VCaP (cell line): ENCODE measurements around the gene NEK7.

Source experiments
- H3K27ac ChIP-seq: fragments of 450-650 bp; 2 replicates; pipeline ENCODE4 v1.5.1; 2017
- CTCF ChIP-seq: fragments of 450-650 bp; conservative IDR thresholded peaks from 2 replicates; pipeline ENCODE4 v1.5.1; 2017; ENCODE audit warnings: mild to moderate bottlenecking, moderate library complexity

Gene NEK7

DNA sequence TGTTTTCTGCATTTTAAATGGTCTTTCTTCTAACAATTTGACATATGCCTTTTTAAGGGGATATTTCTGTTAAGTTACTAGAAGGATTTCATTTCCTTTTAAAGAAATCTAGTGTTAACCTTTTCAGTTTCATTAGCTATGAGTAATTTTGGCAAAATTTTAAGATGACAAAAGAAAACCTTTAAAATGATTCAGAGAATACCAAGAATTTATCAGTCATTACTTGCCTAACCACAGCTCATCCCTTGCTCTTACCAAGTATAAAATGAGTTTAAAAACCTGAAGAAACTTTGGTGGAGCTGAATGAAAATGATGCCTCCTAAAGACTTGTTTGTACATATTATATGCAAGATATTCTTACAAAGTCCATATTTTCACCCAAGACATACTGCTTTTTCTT, 101.7 kb downstream of the NEK7 start:
- TF ChIP-seq CTCF, result no peak
- H3K27ac ChIP-seq, result no peak overlapping the region

GRCh38 chr1:198259333-198260074, 102.7 kb downstream of the NEK7 start:
- H3K27ac ChIP-seq, result no peak overlapping the region
- TF ChIP-seq CTCF, result no peak

GRCh38 chr1:198261886-198262285, 105.1 kb downstream of the NEK7 start:
- no peak overlapping the region for H3K27ac ChIP-seq
- TF ChIP-seq CTCF, result no peak

DNA sequence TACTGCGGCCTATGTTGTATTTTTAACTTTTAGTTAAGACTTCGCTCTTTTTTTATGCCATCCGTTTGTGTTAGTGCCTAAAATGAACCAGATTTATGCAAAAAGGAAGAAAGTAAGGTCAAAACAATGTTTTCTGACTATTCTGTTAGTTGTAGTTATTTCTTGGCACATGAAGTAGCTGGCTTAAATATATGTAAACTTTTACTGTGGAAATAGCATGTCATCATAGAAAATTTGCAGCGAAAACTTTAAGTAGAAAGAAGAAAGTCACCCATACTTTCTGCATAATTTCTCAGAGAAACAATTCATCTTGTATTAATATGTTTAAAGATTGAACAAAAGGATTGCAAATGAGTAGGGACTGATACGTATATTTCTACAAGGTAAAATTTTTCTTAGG, 106.4 kb downstream of the NEK7 start:
- H3K27ac ChIP-seq, result no peak overlapping the region
- TF ChIP-seq CTCF, result no peak

- no peak for TF ChIP-seq CTCF
- no peak overlapping the region for H3K27ac ChIP-seq
Observed at GRCh38 chr1:198264282-198264681, 107.5 kb downstream of the NEK7 start.

- H3K27ac ChIP-seq, result no peak overlapping the region
- TF ChIP-seq CTCF, result no peak
Observed at GRCh38 chr1:198265073-198265661, 108.4 kb downstream of the NEK7 start.

GRCh38 chr1:198267056-198267455, 110.3 kb downstream of the NEK7 start:
- H3K27ac ChIP-seq, result no peak overlapping the region
- no peak for TF ChIP-seq CTCF
